K562 (cell line): ENCODE measurements around the gene ITGAD. TPM values are rescaled to one million over a fixed set of nuclear protein-coding genes. Genes with fewer than 3 reads are reported as not detected.

ENCODE experiments used
- ATAC-seq: fragments of 200-7000 bp; cut with Tn5 transposase; 3 replicates; pipeline ENCODE4 v1.9.1; 2020; ENCODE audit warnings: moderate library complexity
- BruUV-seq: library from RNA; stranded (reverse); fragments of 400-500 nt; replicated peaks from 2 replicates; lab custom pipeline; 2021; lab: Mats Ljungman, UMichigan
- CTCF ChIA-PET: fragments of 300-600 bp; formaldehyde crosslinking; extraction: SDS; loops from one replicate; lab custom pipeline; 2021; ENCODE audit warnings: low intra/inter-chr PET ratio; lab: Yijun Ruan, JAX
- POLR2A ChIA-PET: fragments of 300-600, 350-650 bp; sonication (Branson Sonifier 250); formaldehyde crosslinking; extraction: SDS; loops from one replicate; lab custom pipeline; 2021; ENCODE audit warnings: antibody characterized with exemption, inconsistent platforms; lab: Yijun Ruan, JAX
- DNase-seq, 4 experiments: peaks; one replicate each; pipeline versions ENCODE4 v3.0.0 to v3.0.0-alpha.2; 2011 to 2018; ENCODE audit warnings: low spot score in 3 of 4, mixed read lengths in 3 of 4; ENCODE audit errors: extremely low read depth in 1 of 4
- FAIRE-seq: peaks from 2 replicates; lab custom pipeline; 2011; peaks lifted over from hg19 to GRCh38; lab: Jason Lieb, UNC
- H2AFZ ChIP-seq: 2 replicates; pipeline ENCODE4 v1.6.0; 2011; ENCODE audit warnings: low read depth, low read length, control low read depth, inconsistent platforms
- H3K27ac ChIP-seq: fragments of 200-600 bp; 3 replicates; pipeline ENCODE4 v1.8.0; 2011; ENCODE audit warnings: low read depth, mild to moderate bottlenecking, control low read depth, inconsistent platforms, low read length, moderate library complexity, mixed read lengths; ENCODE audit errors: extremely low read depth
- H3K27me3 ChIP-seq, 2 experiments: fragments of 300-600 bp in 1 of 2; 2 replicates in 1 of 2; 3 replicates in 1 of 2; pipeline versions ENCODE4 v1.6.0 to v1.8.0; 2011; ENCODE audit warnings: inconsistent platforms in 2 of 2, low read length in 2 of 2, mild to moderate bottlenecking in 1 of 2, mixed read lengths in 1 of 2, moderate library complexity in 1 of 2; ENCODE audit not compliant: control insufficient read depth in 2 of 2, insufficient read depth in 2 of 2
- H3K36me3 ChIP-seq: fragments of 300-600 bp; 3 replicates; pipeline ENCODE4 v1.8.0; 2011; ENCODE audit warnings: mild to moderate bottlenecking, low read length, inconsistent platforms; ENCODE audit not compliant: control insufficient read depth, insufficient read depth
- H3K4me1 ChIP-seq, 2 experiments: fragments of 200-600 bp in 1 of 2; replicated peaks in 1 of 2; 2 replicates in 1 of 2; 3 replicates in 1 of 2; pipeline versions ENCODE4 v1.5.1 to v1.8.0; 2011; ENCODE audit warnings: inconsistent platforms in 2 of 2, low read length in 2 of 2, mild to moderate bottlenecking in 1 of 2, mixed read lengths in 1 of 2, moderate library complexity in 1 of 2; ENCODE audit not compliant: control insufficient read depth in 2 of 2, insufficient read depth in 2 of 2
- H3K4me2 ChIP-seq: 2 replicates; pipeline ENCODE4 v1.6.1; 2011; ENCODE audit warnings: low read length, control low read depth, inconsistent platforms, mixed read lengths; ENCODE audit not compliant: insufficient read depth
- H3K4me3 ChIP-seq: fragments of 200-600 bp; sonication (generic), shearing (Covaris generic); 2 replicates; pipeline ENCODE4 v1.5.1; 2016; ENCODE audit warnings: control low read depth, inconsistent platforms
- H3K79me2 ChIP-seq: fragments of 200-600 bp; 3 replicates; pipeline ENCODE4 v1.8.0; 2011; ENCODE audit warnings: low read length, inconsistent platforms; ENCODE audit not compliant: control insufficient read depth, insufficient read depth
- H3K9ac ChIP-seq, 2 experiments: 2 replicates each; pipeline versions ENCODE4 v1.6.0 to v1.6.1; 2011; ENCODE audit warnings: low read depth in 2 of 2, low read length in 2 of 2, control low read depth in 1 of 2, inconsistent platforms in 1 of 2, mild to moderate bottlenecking in 1 of 2, mixed read lengths in 1 of 2; ENCODE audit not compliant: insufficient read depth in 1 of 2
- H3K9me1 ChIP-seq: one replicate; pipeline ENCODE4 v1.6.0; 2011; ENCODE audit warnings: inconsistent platforms, mild to moderate bottlenecking, low read length, moderate library complexity; ENCODE audit not compliant: control insufficient read depth, insufficient read depth
- H3K9me3 ChIP-seq: replicated peaks from 2 replicates; pipeline ENCODE4 v1.5.1; 2011; ENCODE audit warnings: low read depth, low read length, inconsistent platforms; ENCODE audit not compliant: control insufficient read depth, insufficient read depth
- H4K20me1 ChIP-seq: replicated peaks from 2 replicates; pipeline ENCODE4 v1.6.1; 2011; ENCODE audit warnings: low read length, inconsistent platforms, mixed read lengths; ENCODE audit not compliant: control insufficient read depth, insufficient read depth
- CEBPG ChIP-seq, 3 experiments: fragments of 200-800 bp in 1 of 3; sonication (Bioruptor generic) in 1 of 3; sonication (generic) in 1 of 3; formaldehyde crosslinking in 1 of 3; IDR thresholded peaks in 2 of 3; conservative IDR thresholded peaks in 1 of 3; 2 replicates each; pipeline versions ENCODE4 v1.6.1 to v1.8.0; 2016 to 2022; ENCODE audit warnings: missing compliant biosample characterization in 2 of 3, missing genetic modification characterization in 2 of 3, mild to moderate bottlenecking in 1 of 3, missing genetic modification reagents in 1 of 3
- CLOCK ChIP-seq: fragments of 250-450 bp; sonication (Bioruptor Pico); IDR thresholded peaks from 2 replicates; pipeline ENCODE4 v1.4.0; 2020; ENCODE audit warnings: mild to moderate bottlenecking, moderate library complexity, borderline replicate concordance
- DNMT1 ChIP-seq: fragments of 450-650 bp; IDR thresholded peaks from 2 replicates; pipeline ENCODE4 v1.6.1; 2016; ENCODE audit warnings: antibody characterized with exemption, mild to moderate bottlenecking
- E2F3 ChIP-seq: fragments of 250-450 bp; sonication (Bioruptor Pico); IDR thresholded peaks from 2 replicates; pipeline ENCODE4 v1.4.0; 2020; ENCODE audit warnings: mild to moderate bottlenecking
- ETS2 ChIP-seq: IDR thresholded peaks from 2 replicates; pipeline ENCODE4 v1.6.1; 2016; ENCODE audit warnings: borderline replicate concordance, missing genetic modification characterization, mild to moderate bottlenecking, moderate library complexity, missing compliant biosample characterization; ENCODE audit not compliant: poor library complexity, severe bottlenecking
- KDM5B ChIP-seq: fragments of 200-600 bp; sonication (generic); IDR thresholded peaks from 2 replicates; pipeline ENCODE4 v1.6.1; 2012; ENCODE audit warnings: low read depth, mild to moderate bottlenecking, moderate library complexity, low read length, control low read depth, inconsistent platforms; ENCODE audit not compliant: insufficient replicate concordance
- SRSF1 ChIP-seq: fragments of 200-400 bp; formaldehyde crosslinking; IDR thresholded peaks from 2 replicates; pipeline ENCODE4 v1.6.1; 2017; ENCODE audit warnings: mild to moderate bottlenecking, low read depth, low read length, moderate library complexity
- USF1 ChIP-seq: sonication (generic); formaldehyde crosslinking; IDR thresholded peaks from 2 replicates; pipeline ENCODE4 v1.9.0; 2022; ENCODE audit warnings: mild to moderate bottlenecking, missing genetic modification reagents
- ZNF384 ChIP-seq: IDR thresholded peaks from 2 replicates; pipeline ENCODE4 v1.6.1; 2012; ENCODE audit warnings: low read depth, low read length, improper control_type of control experiment
- WGBS: fragments of 100-300 bp; shearing (Covaris generic); methylation state at CpG from one replicate; pipeline ENCODE4 v1.1.6; 2016; ENCODE audit warnings: low coverage, mixed read lengths; ENCODE audit not compliant: insufficient coverage; ENCODE audit errors: missing lambda C conversion rate; 5-methylcytosine and 5-hydroxymethylcytosine counted together
- in situ Hi-C: fragments of 300-500 bp; cut with MboI; formaldehyde crosslinking; loops from 4 replicates; pipeline ENCODE4 v1.15.0; 2018; ENCODE audit warnings: inconsistent platforms, mixed read lengths
- intact Hi-C: fragments of 100-400 bp; cut with micrococcal nuclease; formaldehyde crosslinking; loops from 2 replicates; pipeline ENCODE4 v1.14.2; 2022
- polyA plus RNA-seq, 8 experiments: library from polyadenylated mRNA; depleted of rRNA in 4 of 8; stranded (reverse) in 5 of 8; unstranded in 3 of 8; fragments of >200 nt; fragmentation: Nextera tagmentation in 2 of 8; fragmentation: Illumina TruSeq in 1 of 8; extraction: Ambion mirVana in 2 of 8; extraction: Trizol in 1 of 8; gene quantifications; 2 replicates each; pipeline versions ENCODE4 v1.2.1 to v1.2.3, GENCODE V29; 2011 to 2014; ENCODE audit warnings: inconsistent platforms in 1 of 8, missing spikeins in 1 of 8
- total RNA-seq, 7 experiments: library from RNA; depleted of rRNA in 6 of 7; stranded (reverse); fragments of >200 nt in 6 of 7; fragmentation: Illumina TruSeq in 2 of 7; extraction: Trizol in 2 of 7; gene quantifications; 2 replicates each; pipeline versions ENCODE4 v1.2.1 to v1.2.3, GENCODE V29; 2011 to 2021; ENCODE audit warnings: low replicate concordance in 1 of 7
- TF ChIP-seq, protein P1 (sequence below): fragments of 450-650 bp; IDR thresholded peaks from 2 replicates; pipeline ENCODE4 v1.6.1; 2016

ITGAD gene
- total and polyA plus RNA-seq, 9 of the 15 experiments (the other 6 are each of a cell fraction or from before 2014, with no cell fraction given): not detected

DNA sequence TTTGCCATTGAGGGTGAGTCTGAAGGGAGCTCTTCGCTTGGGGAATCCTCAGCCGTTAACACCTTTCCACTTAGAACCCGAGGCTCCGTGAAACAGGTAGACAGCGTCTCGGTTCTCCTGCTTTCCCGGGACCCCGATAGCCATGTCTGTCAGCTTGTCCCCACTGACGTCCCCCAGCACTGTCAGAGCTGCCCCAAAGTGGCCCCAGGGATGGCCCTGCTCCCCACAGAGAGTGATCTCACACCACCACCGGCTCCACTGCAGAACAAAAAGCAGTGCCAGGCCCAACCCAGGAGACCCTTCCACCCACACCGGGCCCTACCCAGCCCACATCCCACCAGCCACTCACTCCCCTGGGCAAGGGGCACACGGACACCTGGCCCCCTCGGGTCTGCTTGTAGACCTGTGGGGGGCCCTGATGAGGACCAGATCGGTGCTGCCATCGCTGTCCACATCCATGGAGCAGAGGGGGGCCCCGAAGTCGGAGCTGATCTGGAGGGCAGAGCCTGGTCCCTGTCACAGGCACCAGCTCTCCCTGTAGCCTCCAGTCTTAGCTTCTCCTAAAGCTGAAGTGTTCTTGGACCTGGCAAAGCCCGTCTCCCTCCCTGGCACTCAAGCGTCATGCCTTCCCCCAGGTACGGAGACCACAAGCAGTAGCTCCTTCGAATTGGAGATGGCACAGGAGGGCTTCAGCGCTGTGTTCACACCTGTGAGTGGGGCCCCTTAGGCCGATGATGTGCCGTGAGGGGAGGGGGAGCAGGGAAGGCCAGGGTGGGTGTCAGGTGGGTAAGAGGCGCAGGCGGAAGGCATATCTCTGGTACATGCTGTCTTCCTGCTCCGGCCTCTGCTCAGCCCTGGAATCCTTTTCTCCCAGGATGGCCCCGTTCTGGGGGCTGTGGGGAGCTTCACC lies 31.7 kb upstream of the ITGAD start (continued):
- TF ChIP-seq, protein P1, sequence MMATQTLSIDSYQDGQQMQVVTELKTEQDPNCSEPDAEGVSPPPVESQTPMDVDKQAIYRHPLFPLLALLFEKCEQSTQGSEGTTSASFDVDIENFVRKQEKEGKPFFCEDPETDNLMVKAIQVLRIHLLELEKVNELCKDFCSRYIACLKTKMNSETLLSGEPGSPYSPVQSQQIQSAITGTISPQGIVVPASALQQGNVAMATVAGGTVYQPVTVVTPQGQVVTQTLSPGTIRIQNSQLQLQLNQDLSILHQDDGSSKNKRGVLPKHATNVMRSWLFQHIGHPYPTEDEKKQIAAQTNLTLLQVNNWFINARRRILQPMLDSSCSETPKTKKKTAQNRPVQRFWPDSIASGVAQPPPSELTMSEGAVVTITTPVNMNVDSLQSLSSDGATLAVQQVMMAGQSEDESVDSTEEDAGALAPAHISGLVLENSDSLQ: no peak
- TF ChIP-seq DNMT1 (no peak), USF1 (CRISPR knock-in tag) (no peak)

DNA sequence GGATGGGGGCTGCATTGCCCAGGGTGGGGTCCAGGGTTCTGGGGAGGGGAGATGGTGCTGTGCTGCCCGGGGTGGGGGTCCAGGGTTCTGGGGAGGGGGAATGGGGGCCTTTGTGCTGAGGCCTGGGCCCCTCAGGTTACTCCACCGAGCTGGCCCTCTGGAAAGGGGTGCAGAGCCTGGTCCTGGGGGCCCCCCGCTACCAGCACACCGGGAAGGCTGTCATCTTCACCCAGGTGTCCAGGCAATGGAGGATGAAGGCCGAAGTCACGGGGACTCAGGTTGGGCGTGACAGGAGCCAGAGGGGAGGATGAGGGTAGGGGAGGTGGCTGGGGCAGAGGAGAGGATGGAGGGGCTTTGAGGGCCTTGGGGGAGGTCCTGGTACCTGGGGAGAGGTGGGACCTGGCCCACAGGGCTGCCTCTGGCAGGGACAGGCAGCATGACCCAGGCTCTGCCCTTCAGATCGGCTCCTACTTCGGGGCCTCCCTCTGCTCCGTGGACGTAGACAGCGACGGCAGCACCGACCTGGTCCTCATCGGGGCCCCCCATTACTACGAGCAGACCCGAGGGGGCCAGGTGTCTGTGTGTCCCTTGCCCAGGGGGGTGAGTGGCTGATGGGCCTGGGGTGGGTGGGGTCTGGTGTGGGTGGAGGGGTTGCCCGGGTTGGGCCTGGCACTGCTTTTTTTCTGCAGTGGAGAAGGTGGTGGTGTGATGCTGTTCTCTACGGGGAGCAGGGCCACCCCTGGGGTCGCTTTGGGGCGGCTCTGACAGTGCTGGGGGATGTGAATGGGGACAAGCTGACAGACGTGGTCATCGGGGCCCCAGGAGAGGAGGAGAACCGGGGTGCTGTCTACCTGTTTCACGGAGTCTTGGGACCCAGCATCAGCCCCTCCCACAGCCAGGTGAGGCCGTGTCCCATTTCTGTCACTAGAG lies 30.4 kb upstream of the ITGAD start:
- no peaks in the 10 kb centered on the region for H3K79me2 ChIP-seq
- peaks cover 4 to 36% of the 10 kb centered on the region in 2 experiments; a peak in 4 of 5 replicates for H3K27me3 ChIP-seq
- no TSS peak for BruUV-seq
- TF ChIP-seq ETS2 (tag) (no peak), CLOCK (CRISPR knock-in tag) (no peak), SRSF1 (no peak), E2F3 (CRISPR knock-in tag) (no peak), ZNF384 (no peak), KDM5B (no peak), CEBPG (CRISPR knock-in tag; IDR thresholded peaks at IDR 0.05) (no peak), CEBPG (tag; conservative IDR thresholded peaks at IDR 0.05 in 1 of 2, IDR thresholded peaks at IDR 0.05 in 1 of 2) (no peak)
- no peaks in the 10 kb centered on the region for H3K9me1 ChIP-seq
- H2AFZ ChIP-seq: no peak overlapping the region
- H3K27ac ChIP-seq: no peak overlapping the region
- intact Hi-C loops: no loop called here
- 10% methylated on average over 16 of the region's 26 CpGs for WGBS
- H3K9ac ChIP-seq: no peak overlapping the region
- H3K4me3 ChIP-seq: no peak overlapping the region
- H3K4me2 ChIP-seq: no peak overlapping the region
- no peaks in the 10 kb centered on the region for H3K9me3 ChIP-seq
- DNase-seq (no peak), FAIRE-seq (no peak), ATAC-seq (no peak)
- no peaks in the 10 kb centered on the region for H4K20me1 ChIP-seq
- no peaks in the 10 kb centered on the region for H3K36me3 ChIP-seq
- peaks cover 0 to 3% of the 10 kb centered on the region in 2 experiments; a peak in 2 of 5 replicates for H3K4me1 ChIP-seq
- ChIA-PET CTCF (no interaction called here), POLR2A (interaction anchor here (0.7 to 1.2 kb wide), 2 partner anchors 15 to 430 kb away, joined by 3 to 4 read pairs; no protein-coding TSS in a partner anchor)
- in situ Hi-C loops: no loop called here
